ENCODE measurements around the gene GPC5.

DNA sequence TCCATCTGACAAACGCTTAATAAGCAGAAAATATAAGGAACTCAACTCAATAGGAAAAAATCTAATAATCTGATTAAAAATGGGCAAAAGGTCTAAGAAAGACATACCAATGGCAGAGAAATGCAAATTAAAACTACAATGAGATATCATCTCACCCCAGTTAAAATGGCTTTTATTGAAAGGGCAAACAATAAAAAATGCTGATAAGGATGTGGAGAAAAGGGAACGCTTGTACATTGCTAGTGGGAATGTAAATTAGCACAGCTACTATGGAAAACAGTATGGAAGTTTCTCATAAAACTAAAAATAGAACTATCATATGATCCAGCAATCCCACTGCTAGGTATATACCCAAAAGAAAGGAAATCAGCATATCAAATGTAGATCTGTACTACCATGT, 1319.4 kb downstream of the GPC5 start:
- TF ChIP-seq, protein P1, sequence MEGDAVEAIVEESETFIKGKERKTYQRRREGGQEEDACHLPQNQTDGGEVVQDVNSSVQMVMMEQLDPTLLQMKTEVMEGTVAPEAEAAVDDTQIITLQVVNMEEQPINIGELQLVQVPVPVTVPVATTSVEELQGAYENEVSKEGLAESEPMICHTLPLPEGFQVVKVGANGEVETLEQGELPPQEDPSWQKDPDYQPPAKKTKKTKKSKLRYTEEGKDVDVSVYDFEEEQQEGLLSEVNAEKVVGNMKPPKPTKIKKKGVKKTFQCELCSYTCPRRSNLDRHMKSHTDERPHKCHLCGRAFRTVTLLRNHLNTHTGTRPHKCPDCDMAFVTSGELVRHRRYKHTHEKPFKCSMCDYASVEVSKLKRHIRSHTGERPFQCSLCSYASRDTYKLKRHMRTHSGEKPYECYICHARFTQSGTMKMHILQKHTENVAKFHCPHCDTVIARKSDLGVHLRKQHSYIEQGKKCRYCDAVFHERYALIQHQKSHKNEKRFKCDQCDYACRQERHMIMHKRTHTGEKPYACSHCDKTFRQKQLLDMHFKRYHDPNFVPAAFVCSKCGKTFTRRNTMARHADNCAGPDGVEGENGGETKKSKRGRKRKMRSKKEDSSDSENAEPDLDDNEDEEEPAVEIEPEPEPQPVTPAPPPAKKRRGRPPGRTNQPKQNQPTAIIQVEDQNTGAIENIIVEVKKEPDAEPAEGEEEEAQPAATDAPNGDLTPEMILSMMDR (IDR thresholded peaks at IDR 0.05): no peak
- no peak for TF ChIP-seq POLR2A (IDR thresholded peaks at IDR 0.05)
